CMK (cell line): Measurements from ENCODE around the gene IQGAP1.
"Not testable (repeated sequence)": the region's sequence is repeated elsewhere in the genome, so short reads cannot be mapped to it uniquely, and the experiment has no call there.

Source experiments
- DNase-seq: peaks from one replicate; pipeline ENCODE4 v3.0.0-alpha.2; 2010; ENCODE audit warnings: low read depth

The IQGAP1 gene

DNA sequence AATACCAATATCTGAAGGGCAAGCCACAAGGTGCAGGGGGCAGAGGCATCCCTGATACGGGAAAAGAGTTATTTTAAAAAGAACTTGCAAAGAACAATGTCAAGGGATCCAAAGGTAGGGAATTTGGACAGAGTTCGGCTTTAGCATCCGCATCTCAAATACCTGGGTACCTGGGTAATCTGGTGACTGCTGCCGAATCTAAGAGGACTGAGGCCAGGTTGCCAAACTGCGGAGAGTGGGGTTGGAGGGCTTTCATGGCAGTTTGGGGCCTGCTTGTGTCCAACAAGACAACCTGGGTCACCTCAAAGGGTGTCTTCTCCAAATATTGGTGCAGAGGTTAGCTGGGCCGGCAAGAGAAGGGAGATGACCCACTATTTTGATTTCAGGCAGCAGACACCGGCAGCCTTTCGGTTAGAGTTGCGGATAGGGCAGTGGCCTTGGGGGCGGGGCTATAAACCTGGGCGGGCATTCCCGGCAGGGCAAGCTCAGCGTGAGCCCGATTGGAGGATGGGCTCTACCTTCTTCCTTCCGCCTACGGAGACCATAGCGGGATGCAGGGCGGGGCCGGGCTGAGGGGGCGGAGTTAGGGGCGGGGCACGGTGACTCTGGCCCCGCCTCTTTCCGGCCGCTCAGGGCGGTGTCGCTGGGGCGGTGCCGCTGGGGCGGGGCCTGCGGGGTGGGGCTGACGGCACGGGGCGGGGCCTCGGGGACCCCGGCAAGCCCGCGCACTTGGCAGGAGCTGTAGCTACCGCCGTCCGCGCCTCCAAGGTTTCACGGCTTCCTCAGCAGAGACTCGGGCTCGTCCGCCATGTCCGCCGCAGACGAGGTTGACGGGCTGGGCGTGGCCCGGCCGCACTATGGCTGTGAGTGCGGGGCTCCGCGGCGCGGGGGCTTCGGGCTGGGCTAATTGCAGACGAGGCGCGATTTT lies at the start of gene IQGAP1:
Gene IQGAP1 (plus strand): TSS at position 709 of the 928 bp plus-strand sequence. CDS start 100 bp downstream, at position 809.
- DNase-seq: peak; percentile 97

- DNase-seq: no peak
These were observed 49.5 kb upstream of the IQGAP1 start for GRCh38 chr15:90338532-90338931.

GRCh38 chr15:90340345-90340744 lies 47.7 kb upstream of the IQGAP1 start:
- no peak for DNase-seq

GRCh38 chr15:90343302-90343790 lies 44.7 kb upstream of the IQGAP1 start:
- no peak for DNase-seq

DNA sequence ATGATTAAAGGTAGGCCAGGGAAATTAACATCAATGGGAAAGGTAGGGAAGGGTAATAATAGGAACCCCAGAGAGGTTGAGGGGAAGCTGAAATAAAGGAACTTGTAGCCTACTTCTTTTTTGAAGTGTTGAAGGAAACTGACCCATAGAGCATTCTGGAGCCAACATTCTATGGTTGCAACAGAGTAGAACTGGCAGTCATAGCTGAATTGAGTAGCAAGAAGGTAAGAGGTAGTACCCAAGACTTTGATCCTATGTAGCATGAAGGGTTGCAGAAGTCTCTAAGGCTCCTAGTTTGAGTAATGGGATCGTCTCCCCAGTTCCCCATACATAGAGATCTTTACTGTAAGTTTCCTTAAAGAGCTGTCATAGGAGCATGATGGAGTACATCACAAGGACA lies 43.4 kb upstream of the IQGAP1 start:
- DNase-seq: no peak

- no peak for DNase-seq
These were observed 42.2 kb upstream of the IQGAP1 start for GRCh38 chr15:90345857-90346256.

- DNase-seq: not testable (repeated sequence)
These were observed 40.5 kb upstream of the IQGAP1 start for GRCh38 chr15:90347431-90348065.

GRCh38 chr15:90348456-90348855 lies 39.6 kb upstream of the IQGAP1 start:
- DNase-seq: no peak

DNA sequence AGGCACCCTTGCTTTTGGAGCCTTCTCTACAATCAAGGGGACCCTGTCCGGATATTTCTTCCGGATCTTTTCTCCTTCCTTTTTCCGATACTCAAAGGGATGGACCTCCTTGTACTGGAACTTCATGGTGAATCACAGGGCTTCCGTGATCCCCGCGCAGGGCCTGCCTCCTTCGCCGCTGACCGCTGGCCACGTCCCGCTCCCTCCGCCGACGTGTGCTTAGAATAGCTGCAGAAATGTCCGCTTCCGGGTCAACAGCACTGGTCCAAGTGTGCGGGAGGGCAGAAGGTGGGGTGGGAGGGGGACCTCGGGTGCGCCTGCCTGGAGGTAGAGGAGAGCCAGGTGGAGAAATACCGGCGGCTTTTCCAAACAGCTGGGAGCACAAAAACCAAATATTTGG lies 39.0 kb upstream of the IQGAP1 start:
- DNase-seq: no peak

DNA sequence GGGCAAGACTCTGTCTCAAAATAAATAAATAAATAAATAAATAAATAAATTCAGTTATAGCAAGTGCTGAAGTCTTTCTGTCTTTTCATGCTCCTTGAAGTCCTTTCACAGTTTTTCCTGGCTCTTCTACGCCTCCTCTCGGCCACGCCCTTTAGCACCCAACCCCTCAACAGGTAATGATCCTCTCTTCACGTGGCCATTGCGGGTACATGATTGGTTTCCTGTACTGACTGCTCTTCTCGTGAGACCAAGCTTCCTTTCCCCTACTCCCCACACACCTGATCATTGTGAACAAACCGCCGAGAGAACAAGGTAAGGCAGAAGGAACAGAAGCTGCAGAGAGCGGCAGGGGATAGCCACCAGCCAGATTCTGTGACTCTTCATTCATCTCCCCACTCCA lies 38.2 kb upstream of the IQGAP1 start:
- no peak for DNase-seq

- DNase-seq: no peak
These were observed 36.4 kb upstream of the IQGAP1 start for GRCh38 chr15:90351479-90352106.

DNA sequence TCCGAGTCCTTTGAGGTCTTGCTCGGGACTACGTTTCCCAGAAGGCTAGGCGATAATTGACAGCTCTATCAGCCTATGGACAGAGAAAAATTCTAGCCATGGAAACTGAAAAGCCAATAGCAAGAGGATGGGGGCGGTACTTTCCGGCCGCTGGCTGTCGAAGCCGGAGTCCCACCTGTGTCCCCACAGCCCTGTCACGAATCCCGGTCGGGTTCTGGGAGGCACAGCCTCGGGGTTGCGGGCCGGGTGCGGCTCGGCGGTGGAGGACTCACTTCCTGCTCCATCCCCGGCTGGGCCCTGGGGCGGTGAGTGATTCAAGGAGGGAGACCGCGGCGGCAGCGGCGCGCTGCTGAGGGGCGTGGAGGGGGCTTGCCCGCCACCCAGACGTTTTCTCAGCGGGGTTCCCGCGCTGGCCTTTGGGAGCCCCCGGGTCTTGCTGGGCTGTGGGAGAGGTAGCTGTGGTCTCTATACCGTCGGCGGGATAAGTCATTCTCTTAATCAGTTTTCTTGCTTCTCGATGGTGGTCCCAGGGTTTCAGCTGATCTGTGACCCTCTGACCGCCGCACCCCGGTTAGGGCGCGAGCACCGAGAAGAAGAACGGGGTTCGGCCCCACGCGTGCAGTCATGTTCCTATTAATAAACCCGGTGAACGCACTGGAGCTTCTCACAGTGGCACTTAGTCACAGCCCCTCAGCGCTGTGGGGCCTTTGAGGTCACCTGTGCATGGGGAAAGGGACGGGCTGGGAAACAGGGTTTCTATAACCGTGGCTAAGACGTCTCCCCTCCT lies 35.7 kb upstream of the IQGAP1 start, which contains the start of gene ZNF774:
Gene ZNF774 (plus strand): TSS at position 178 of the 787 bp plus-strand sequence. CDS start 2,377 bp downstream, outside the sequence.
- peak; percentile 54 for DNase-seq

DNA sequence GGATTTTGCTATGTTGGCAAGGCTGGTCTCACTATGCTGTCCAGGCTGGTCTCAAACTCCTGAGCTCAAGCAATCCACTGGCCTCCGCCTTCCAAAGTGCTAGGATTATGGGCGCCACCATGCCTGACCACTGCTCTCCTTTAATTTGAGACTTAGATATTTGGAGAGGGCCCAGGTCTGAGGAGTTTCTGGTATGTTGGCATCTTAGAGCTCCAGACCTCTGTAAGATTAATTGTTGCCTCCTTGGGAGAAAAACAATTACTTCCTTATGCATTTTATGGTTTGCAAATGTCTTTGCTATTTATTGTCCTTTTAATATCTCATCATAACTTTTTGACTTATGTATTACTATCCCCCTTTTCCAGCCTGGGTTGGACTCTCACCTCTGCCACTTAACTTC lies 33.1 kb upstream of the IQGAP1 start:
- no peak for DNase-seq

- DNase-seq: no peak
These were observed 29.7 kb upstream of the IQGAP1 start for GRCh38 chr15:90358124-90359033.

DNA sequence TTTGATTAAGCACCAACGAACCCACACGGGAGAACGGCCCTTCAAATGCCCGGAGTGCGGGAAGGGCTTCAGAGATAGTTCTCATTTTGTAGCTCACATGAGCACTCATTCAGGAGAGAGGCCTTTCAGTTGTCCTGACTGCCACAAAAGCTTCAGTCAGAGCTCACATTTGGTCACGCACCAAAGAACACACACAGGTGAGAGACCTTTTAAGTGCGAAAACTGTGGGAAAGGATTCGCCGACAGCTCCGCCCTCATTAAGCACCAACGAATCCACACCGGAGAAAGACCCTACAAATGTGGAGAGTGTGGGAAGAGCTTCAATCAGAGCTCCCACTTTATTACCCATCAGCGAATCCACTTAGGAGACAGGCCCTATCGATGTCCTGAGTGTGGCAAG lies 27.3 kb upstream of the IQGAP1 start:
- DNase-seq: no peak

- no peak for DNase-seq
These were observed 25.2 kb upstream of the IQGAP1 start for GRCh38 chr15:90362936-90363212.

DNA sequence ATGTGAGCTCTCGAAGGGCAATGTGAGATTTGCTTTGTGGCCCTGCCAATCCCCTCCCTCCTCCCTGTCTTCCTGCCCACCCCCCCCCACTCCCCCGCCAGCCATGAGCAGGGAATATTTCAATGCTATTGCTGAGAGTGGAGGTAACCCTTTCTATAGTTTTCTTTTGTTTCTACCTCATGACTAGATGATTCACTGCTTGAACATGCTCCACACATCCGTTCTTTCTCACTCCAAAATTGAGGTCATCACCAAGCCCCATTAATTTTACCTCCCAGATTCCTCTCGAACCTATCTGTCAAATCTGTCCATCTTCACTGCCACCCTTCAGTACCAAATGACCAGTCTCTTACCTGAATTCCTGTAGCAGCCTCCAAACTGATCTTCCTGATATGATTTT lies 23.8 kb upstream of the IQGAP1 start:
- DNase-seq: no peak

DNA sequence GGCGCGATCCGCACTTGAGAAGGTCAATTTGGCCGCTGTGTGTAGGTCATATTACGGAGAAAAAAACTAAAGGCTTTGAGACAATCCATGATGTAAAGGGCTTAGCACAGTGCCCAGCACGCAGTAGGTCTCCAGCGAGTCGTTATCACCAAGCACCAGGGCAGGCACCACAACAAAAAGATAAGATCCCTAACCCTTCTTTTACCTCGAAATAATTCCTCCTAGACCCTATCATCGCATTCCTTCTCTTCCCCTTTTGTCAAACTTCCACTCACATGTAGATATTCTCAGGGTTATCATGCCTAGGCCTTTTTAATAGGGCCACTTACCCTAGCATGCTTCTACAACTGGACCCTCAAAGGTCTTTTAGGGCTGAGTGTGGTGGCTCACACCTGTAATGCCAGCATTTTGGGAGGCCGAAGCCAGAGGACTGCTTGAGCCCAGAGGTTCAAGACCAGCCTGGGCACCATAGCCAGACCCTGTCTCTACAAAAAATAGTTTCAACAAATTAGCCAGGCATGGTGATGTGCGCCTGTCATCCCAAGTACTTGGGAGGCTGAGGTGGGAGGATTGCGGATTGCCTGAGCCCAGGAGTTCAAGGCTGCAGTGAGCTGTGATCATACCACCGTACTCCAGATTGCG lies 22.5 kb upstream of the IQGAP1 start:
- peak; percentile 55 for DNase-seq

DNA sequence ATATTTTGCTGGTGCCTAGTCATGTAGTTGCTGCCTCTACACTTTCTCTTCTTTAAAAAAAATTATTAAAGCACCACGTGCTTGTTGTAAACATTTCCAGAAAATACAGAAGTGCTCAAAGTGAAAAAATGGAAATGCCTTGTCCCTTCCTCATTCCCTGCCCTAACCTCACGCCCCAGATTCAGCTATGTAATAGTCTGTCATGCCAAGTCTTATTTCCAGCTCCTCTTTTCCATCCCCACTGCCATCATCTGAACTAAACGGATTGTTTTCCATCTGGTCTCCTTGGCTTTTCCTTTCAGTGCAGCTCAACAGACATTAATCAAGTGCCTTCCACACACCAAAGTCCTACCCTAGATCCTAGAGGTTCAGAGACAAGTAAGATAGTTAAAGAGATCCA lies 20.5 kb upstream of the IQGAP1 start:
- no peak for DNase-seq

DNA sequence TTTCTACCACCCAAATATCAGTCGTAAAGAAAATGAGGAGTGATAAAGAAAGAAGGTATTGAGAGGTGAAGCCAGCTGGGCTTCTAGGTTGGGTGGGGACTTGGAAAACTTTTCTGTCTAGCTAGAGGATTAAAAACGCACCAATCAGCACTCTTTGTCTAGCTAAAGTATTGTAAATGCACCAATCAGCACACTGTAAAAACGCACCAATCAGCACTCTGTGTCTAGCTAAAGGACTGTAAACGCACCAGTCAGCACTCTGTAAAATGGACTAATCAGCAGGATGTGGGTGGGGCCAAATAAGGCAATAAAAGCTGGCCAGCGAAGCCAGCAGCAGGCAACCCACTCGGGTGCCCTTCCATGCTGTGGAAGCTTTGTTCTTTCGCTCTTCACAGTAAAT lies 13.0 kb upstream of the IQGAP1 start:
- DNase-seq: no peak
